HG03139 (cell line): ENCODE measurements around the gene CFAP206.
"Not testable (repeated sequence)": the region's sequence is repeated elsewhere in the genome, so short reads cannot be mapped to it uniquely, and the experiment has no call there.

ENCODE experiments used
- ATAC-seq: cut with Tn5 transposase; IDR thresholded peaks from one replicate; pipeline ENCODE4 v1.9.1; 2021; ENCODE audit not compliant: unreplicated experiment

CFAP206 gene

GRCh38 chr6:87421576-87421975, 13.8 kb downstream of the CFAP206 start:
- no peak for ATAC-seq

DNA sequence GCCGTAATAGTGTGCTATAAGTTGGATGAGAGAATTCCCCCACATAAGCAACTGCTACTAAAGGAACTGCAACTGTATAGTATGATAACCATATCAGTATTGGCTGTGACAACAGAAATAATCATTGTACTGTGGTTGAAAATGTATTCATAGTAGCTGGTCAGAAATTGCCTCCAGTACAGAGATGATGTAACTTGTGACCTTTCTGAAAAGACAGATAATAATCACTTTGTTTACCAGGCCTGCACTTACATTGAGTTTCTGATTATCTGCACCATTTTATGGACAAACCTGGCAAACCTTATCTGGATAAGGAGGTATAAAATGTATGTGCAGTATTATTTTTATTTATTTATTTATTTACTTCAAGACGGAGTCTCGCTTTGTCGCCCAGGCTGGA, 19.0 kb downstream of the CFAP206 start:
- no peak for ATAC-seq

DNA sequence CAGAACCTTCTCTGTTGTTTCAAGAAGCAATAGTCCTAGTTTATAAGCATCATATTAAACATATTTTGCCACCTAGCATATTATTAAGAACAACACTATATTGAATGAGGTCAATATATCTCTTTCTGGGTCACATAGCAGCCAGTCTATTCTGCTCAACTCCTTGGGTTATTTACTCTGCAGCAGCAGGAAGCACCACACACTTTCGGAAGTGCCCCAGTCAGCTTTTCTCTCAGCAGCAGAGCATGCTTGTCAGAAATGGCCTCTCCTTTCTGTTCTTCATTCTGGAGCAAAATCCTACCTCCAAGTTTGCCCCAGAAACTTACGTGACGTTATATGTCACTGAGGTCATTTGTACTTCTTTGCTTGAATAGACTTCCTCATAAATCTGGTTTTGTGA, 22.7 kb downstream of the CFAP206 start:
- ATAC-seq, result no peak

DNA sequence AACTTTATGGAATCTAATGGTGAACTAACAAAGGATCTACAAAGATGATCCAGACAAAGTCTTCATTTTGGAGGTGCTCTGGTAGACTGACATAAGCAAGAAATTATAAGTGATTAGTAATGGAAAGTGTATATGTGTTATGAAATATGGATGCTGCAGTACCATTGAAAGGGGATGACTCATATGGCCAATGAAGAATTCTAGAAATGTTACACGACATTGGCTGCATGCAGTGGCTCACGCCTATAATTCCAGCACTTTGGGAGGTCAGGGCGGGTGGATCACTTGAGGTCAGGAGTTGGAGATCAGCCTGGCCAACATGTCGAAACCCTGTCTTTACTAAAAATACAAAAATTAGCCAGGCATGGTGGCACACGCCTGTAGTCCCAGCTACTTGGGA, 23.5 kb downstream of the CFAP206 start:
- no peak for ATAC-seq

DNA sequence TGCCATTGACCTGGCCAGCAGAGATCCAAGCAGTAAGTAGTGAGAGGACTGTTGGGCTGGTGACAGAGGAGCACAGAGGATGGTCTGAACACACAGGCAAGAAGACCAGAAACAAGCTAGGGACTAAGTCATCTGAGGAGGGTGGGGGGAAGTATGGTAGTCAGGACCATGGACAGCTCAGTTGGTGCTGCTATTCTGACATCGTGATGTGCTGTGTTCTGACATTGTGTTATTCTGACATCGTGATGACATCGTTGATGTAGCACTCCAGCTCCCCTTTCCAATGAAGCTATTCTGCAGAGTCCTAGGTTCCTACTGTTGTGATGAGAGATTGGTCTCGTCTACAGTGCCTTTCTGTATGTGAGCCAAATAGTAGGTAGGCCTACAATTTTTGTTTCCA, 28.7 kb downstream of the CFAP206 start:
- no peak for ATAC-seq

- no peak for ATAC-seq
These were observed 33.9 kb downstream of the CFAP206 start for GRCh38 chr6:87441711-87442110.

- ATAC-seq, result no peak
These were observed 36.6 kb downstream of the CFAP206 start for GRCh38 chr6:87444362-87444761.

GRCh38 chr6:87465051-87465450, 57.3 kb downstream of the CFAP206 start:
- no peak for ATAC-seq

DNA sequence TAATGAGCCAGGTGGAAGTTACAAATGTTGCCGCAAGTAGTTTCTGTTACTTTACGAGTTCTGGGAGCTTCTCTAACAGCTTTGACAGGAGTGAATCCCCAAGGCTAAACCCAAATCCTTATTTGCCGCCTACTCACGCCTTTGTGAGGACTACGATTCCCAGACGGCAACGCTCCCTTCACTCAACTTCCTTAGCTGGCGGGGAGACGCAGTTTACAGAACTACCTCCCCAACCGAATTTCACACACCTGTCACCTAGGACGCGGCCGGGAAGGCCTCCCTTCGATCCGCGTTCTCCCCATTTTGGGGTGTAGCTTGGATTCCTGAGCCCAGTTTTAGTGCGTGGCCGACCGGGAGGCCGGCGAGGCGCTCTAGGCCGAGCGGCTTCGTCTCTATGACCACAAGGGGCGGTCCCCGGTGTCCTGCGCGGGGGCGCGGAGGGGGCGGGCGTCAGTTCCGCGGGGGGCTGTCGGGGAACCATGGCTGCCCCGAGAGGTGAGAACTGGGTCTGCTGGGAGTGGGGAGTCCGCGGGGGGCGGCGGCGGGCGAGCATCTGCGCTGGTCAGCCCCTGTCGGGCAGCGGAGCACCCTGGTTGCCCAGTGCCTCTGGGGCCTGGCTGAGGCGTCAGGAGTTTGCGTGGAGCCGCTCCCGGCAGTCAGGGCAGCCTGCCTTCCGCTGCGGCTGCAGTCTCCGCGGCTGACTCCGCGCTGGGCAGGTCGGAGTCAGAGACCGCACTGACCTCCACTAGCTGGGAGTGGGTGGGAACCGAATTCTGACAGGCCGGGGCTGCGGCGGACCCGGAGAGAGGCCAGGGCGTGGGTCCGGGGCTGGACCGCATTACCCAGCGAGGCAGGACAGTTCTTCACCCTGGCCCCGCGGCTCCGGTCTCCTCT, 65.0 kb downstream of the CFAP206 start, which contains the start of gene SLC35A1:
Gene SLC35A1 (plus strand): TSS at position 450 of the 894 bp plus-strand sequence. CDS start 30 bp downstream, at position 480.
- ATAC-seq, result peak; percentile 96

DNA sequence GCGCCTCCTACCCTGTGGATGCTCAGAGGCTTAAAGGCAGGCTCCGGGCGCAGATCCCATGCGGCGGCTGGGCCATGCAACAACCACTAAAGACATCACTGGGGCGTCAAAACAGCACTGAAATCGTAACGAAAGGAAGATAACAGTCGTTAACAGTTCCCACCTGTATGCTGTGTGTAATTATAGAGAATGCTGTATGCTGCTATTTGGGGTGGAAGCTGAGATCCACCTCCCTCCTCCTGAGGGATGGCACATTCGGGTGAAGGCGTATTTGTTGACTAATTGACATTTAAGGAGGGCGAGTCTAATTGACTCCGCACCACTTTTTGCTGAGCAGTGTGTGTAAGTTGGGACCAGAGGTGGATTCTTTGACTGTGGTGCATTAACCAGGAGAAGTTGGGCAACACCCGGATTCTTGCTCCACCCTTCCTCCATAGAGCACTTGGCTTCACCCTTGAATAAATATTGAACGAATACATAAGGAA, 65.7 kb downstream of the CFAP206 start:
- peak; percentile 52 for ATAC-seq

- no peak for ATAC-seq
These were observed 74.2 kb downstream of the CFAP206 start for GRCh38 chr6:87481931-87482330.

- ATAC-seq, result no peak
These were observed 74.6 kb downstream of the CFAP206 start for GRCh38 chr6:87482366-87482765.

DNA sequence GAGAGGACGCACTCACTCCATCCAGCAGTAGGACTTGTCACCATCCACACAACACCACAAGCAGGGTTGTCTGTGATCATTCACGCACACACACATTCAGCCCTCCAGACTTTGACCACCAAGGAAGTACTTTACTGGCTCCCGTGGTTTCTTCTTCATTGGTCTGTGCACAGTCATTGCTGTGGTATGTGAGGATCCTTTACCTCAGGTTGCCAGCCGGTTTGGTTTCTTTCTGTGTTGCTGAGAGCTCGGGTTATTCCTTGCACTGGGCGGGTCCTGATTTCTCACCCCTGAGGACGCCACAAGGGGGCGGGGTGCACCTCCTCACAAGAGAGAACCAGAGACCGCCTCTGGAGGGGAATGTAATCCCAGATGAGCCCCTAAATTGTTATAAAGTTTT, 76.2 kb downstream of the CFAP206 start:
- no peak for ATAC-seq

- ATAC-seq, result no peak
These were observed 76.7 kb downstream of the CFAP206 start for GRCh38 chr6:87484491-87484890.

- no peak for ATAC-seq
These were observed 79.8 kb downstream of the CFAP206 start for GRCh38 chr6:87487555-87487954.

DNA sequence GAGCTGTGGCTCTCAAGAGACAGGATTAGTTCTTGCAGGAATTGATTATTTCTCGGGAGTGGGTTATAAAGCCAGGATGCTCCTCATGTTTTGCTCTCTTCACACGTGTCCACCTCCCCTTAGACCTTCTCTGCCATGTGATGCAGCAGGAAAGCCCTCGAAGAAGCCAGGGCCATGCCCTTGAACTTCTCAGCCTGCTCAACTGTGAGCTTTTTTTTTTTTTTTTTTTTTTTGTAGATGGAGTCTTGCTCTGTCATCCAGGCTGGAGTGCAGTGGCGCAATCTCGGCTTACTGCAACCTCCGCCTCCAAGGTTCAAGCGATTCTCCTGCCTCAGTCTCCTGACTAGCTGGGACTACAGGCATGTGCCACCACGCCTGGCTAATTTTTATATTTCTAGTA, 81.6 kb downstream of the CFAP206 start:
- ATAC-seq, result not testable (repeated sequence)

GRCh38 chr6:87494761-87495422, 87.1 kb downstream of the CFAP206 start:
- peak; percentile 80 for ATAC-seq

- no peak for ATAC-seq
These were observed 90.3 kb downstream of the CFAP206 start for GRCh38 chr6:87498048-87498447.

- no peak for ATAC-seq
These were observed 94.2 kb downstream of the CFAP206 start for GRCh38 chr6:87501809-87502572.

- no peak for ATAC-seq
These were observed 96.7 kb downstream of the CFAP206 start for GRCh38 chr6:87504441-87504840.
